ENCODE measurements around the gene RINL. TPM values are rescaled to one million over a fixed set of nuclear protein-coding genes. Genes with fewer than 3 reads are reported as not detected.

RINL gene
- total and polyA plus RNA-seq, 2 of the 8 experiments (the other 6 are each of a cell fraction or from before 2014, with no cell fraction given) = 11.1 to 11.9 TPM

DNA sequence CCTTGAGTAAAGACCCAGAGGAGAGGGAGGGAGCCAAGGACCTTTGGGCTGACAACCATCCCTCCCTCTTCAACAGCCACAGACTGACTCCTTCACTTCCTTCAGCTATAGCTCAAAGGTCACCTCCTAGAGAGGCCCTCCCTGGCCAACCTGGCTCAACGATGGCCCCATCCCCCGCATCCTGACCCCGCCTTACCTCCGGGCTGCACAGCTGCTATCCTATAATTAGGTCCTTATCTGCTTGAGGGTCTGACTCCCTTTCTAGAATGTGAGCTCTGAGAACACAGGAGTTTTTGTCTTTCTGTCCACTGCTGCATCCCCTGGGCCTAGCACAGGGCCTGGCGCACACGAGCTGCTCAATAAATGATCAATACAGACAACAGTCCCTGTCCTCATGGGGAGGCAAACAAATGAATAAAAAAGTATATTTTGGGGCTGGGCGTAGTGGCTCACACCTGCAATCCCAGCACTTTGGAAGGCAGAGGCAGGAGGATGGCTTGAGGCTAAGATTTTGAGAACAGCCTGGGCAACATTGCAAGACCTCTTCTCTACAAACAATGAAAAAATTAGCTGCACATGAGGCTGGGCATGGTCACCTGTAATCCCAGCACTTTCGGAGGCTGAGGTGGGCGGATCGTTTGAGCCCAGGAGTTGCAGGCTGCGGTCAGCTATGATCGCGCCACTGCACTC is 58.7 kb downstream of the RINL start (continued):
- TF ChIP-seq, protein P1, sequence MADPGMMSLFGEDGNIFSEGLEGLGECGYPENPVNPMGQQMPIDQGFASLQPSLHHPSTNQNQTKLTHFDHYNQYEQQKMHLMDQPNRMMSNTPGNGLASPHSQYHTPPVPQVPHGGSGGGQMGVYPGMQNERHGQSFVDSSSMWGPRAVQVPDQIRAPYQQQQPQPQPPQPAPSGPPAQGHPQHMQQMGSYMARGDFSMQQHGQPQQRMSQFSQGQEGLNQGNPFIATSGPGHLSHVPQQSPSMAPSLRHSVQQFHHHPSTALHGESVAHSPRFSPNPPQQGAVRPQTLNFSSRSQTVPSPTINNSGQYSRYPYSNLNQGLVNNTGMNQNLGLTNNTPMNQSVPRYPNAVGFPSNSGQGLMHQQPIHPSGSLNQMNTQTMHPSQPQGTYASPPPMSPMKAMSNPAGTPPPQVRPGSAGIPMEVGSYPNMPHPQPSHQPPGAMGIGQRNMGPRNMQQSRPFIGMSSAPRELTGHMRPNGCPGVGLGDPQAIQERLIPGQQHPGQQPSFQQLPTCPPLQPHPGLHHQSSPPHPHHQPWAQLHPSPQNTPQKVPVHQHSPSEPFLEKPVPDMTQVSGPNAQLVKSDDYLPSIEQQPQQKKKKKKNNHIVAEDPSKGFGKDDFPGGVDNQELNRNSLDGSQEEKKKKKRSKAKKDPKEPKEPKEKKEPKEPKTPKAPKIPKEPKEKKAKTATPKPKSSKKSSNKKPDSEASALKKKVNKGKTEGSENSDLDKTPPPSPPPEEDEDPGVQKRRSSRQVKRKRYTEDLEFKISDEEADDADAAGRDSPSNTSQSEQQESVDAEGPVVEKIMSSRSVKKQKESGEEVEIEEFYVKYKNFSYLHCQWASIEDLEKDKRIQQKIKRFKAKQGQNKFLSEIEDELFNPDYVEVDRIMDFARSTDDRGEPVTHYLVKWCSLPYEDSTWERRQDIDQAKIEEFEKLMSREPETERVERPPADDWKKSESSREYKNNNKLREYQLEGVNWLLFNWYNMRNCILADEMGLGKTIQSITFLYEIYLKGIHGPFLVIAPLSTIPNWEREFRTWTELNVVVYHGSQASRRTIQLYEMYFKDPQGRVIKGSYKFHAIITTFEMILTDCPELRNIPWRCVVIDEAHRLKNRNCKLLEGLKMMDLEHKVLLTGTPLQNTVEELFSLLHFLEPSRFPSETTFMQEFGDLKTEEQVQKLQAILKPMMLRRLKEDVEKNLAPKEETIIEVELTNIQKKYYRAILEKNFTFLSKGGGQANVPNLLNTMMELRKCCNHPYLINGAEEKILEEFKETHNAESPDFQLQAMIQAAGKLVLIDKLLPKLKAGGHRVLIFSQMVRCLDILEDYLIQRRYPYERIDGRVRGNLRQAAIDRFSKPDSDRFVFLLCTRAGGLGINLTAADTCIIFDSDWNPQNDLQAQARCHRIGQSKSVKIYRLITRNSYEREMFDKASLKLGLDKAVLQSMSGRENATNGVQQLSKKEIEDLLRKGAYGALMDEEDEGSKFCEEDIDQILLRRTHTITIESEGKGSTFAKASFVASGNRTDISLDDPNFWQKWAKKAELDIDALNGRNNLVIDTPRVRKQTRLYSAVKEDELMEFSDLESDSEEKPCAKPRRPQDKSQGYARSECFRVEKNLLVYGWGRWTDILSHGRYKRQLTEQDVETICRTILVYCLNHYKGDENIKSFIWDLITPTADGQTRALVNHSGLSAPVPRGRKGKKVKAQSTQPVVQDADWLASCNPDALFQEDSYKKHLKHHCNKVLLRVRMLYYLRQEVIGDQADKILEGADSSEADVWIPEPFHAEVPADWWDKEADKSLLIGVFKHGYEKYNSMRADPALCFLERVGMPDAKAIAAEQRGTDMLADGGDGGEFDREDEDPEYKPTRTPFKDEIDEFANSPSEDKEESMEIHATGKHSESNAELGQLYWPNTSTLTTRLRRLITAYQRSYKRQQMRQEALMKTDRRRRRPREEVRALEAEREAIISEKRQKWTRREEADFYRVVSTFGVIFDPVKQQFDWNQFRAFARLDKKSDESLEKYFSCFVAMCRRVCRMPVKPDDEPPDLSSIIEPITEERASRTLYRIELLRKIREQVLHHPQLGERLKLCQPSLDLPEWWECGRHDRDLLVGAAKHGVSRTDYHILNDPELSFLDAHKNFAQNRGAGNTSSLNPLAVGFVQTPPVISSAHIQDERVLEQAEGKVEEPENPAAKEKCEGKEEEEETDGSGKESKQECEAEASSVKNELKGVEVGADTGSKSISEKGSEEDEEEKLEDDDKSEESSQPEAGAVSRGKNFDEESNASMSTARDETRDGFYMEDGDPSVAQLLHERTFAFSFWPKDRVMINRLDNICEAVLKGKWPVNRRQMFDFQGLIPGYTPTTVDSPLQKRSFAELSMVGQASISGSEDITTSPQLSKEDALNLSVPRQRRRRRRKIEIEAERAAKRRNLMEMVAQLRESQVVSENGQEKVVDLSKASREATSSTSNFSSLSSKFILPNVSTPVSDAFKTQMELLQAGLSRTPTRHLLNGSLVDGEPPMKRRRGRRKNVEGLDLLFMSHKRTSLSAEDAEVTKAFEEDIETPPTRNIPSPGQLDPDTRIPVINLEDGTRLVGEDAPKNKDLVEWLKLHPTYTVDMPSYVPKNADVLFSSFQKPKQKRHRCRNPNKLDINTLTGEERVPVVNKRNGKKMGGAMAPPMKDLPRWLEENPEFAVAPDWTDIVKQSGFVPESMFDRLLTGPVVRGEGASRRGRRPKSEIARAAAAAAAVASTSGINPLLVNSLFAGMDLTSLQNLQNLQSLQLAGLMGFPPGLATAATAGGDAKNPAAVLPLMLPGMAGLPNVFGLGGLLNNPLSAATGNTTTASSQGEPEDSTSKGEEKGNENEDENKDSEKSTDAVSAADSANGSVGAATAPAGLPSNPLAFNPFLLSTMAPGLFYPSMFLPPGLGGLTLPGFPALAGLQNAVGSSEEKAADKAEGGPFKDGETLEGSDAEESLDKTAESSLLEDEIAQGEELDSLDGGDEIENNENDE (IDR thresholded peaks at IDR 0.05; ENCODE audit: insufficient replicate concordance, low read length) = no peak
- TF ChIP-seq YY1 (IDR thresholded peaks at IDR 0.05; ENCODE audit: low read depth, low read length) = no peak
- TF ChIP-seq ASH2L (IDR thresholded peaks at IDR 0.05; ENCODE audit: low read length) = no peak
- no peak for TF ChIP-seq PHF8 (conservative IDR thresholded peaks at IDR 0.05; ENCODE audit: low read depth, low read length)
- TF ChIP-seq KDM1A (IDR thresholded peaks at IDR 0.05; ENCODE audit: borderline replicate concordance, low read length) = no peak
- no peak for TF ChIP-seq ATF3 (IDR thresholded peaks at IDR 0.05; ENCODE audit: insufficient read depth, low read depth, low read length)
- TF ChIP-seq TBP (IDR thresholded peaks at IDR 0.05; ENCODE audit: low read depth, low read length) = no peak
- no peak for TF ChIP-seq TAF7 (optimal IDR thresholded peaks at IDR 0.05; ENCODE audit: borderline replicate concordance, low read depth, low read length)
- no peak for TF ChIP-seq E2F6 (IDR thresholded peaks at IDR 0.05)

Measured in H1 (cell line).